B cell (primary cell): Measurements from ENCODE around the gene MAPK8IP2. TPM values are rescaled to one million over a fixed set of nuclear protein-coding genes. Genes with fewer than 3 reads are reported as not detected.
A peak's percentile ranks its signal among the peaks of the same experiment; 100 is the strongest.

Experiments used
- ATAC-seq: fragments of 200-7000 bp; cut with Tn5 transposase; one replicate; pipeline ENCODE4 v1.10.0; 2021; ENCODE audit warnings: low read depth, mild to moderate bottlenecking, moderate number of reproducible peaks, moderate library complexity
- CTCF ChIA-PET: fragments of 350-600 bp; sonication (Branson Sonifier 250); formaldehyde crosslinking; loops from one replicate; lab custom pipeline; 2021; ENCODE audit warnings: antibody characterized with exemption, inconsistent platforms; lab: Charles Lee
- POLR2A ChIA-PET: fragments of 350-600 bp; sonication (Branson Sonifier 250); formaldehyde crosslinking; loops from one replicate; lab custom pipeline; 2021; ENCODE audit warnings: antibody characterized with exemption; lab: Charles Lee
- DNase-seq: peaks from one replicate; pipeline ENCODE4 v3.0.0; 2013
- H2AFZ ChIP-seq: 2 replicates; pipeline ENCODE4 v1.6.1; 2012; ENCODE audit warnings: mild to moderate bottlenecking, low read depth, low read length; ENCODE audit not compliant: insufficient read depth, poor library complexity, severe bottlenecking
- H3K27ac ChIP-seq, 2 donors: 1 replicate in 1 of 2; 2 replicates in 1 of 2; pipeline ENCODE4 v1.5.1; 2012 to 2013; ENCODE audit warnings: low read length in 2 of 2, mild to moderate bottlenecking in 2 of 2, moderate library complexity in 1 of 2
- H3K27me3 ChIP-seq, 4 experiments: fragments of 200-600 bp in 1 of 4; sonication (generic) in 1 of 4; replicated peaks in 1 of 4; 1 replicate in 2 of 4; 2 replicates in 2 of 4; pipeline versions ENCODE4 v1.6.1 to v1.7.0; 2013 to 2016; ENCODE audit warnings: low read length in 3 of 4, mild to moderate bottlenecking in 2 of 4, mixed read lengths in 1 of 4, moderate library complexity in 1 of 4; ENCODE audit not compliant: insufficient read depth in 4 of 4, control insufficient read depth in 3 of 4; ENCODE audit errors: control extremely low read depth in 1 of 4
- H3K36me3 ChIP-seq, 2 experiments: replicated peaks in 1 of 2; 1 replicate in 1 of 2; 2 replicates in 1 of 2; pipeline versions ENCODE4 v1.6.1 to v1.7.1; 2013; ENCODE audit warnings: low read length in 1 of 2; ENCODE audit not compliant: insufficient read depth in 2 of 2, control insufficient read depth in 1 of 2; ENCODE audit errors: control extremely low read depth in 1 of 2, extremely low read depth in 1 of 2
- H3K4me1 ChIP-seq, 2 donors: fragments of 200-600 bp in 1 of 2; sonication (generic) in 1 of 2; 1 replicate in 1 of 2; 2 replicates in 1 of 2; pipeline versions ENCODE4 v1.5.1 to v1.6.1; 2013 to 2017; ENCODE audit warnings: low read length in 2 of 2; ENCODE audit not compliant: control insufficient read depth in 2 of 2, insufficient read depth in 2 of 2
- H3K4me2 ChIP-seq: replicated peaks from 2 replicates; pipeline ENCODE3; 2012; ENCODE audit warnings: mild to moderate bottlenecking, low read depth, low read length; ENCODE audit not compliant: poor library complexity, severe bottlenecking
- H3K4me3 ChIP-seq, 5 experiments: fragments of 200-600 bp in 1 of 5; sonication (generic) in 1 of 5; 1 replicate in 3 of 5; 2 replicates in 2 of 5; pipeline versions ENCODE4 v1.5.1 to v1.7.0; 2011 to 2016; ENCODE audit warnings: low read length in 4 of 5, mild to moderate bottlenecking in 4 of 5, low read depth in 2 of 5, control low read depth in 1 of 5, moderate library complexity in 1 of 5; ENCODE audit not compliant: insufficient read depth in 1 of 5; ENCODE audit errors: control extremely low read depth in 1 of 5, extremely low read depth in 1 of 5
- H3K79me2 ChIP-seq: fragments of 200-600 bp; sonication (generic); one replicate; pipeline ENCODE4 v1.6.0; 2016; ENCODE audit warnings: low read length; ENCODE audit not compliant: control insufficient read depth, insufficient read depth
- H3K9ac ChIP-seq: fragments of 200-600 bp; sonication (generic); 2 replicates; pipeline ENCODE4 v1.6.1; 2017; ENCODE audit warnings: mild to moderate bottlenecking, low read length, moderate library complexity
- H3K9me3 ChIP-seq, 3 donors: one replicate each; pipeline versions ENCODE4 v1.6.1 to v1.7.1; 2013; ENCODE audit warnings: low read length in 2 of 3; ENCODE audit not compliant: control insufficient read depth in 2 of 3, insufficient read depth in 1 of 3; ENCODE audit errors: control extremely low read depth in 1 of 3
- H4K20me1 ChIP-seq: 2 replicates; pipeline ENCODE4 v1.6.0; 2012; ENCODE audit warnings: mild to moderate bottlenecking, low read length; ENCODE audit not compliant: insufficient read depth, control insufficient read depth, poor library complexity, severe bottlenecking
- H3K27ac Mint-ChIP-seq: one replicate; pipeline ENCODE4 v1.8.0; 2021; ENCODE audit warnings: mixed read lengths
- H3K27me3 Mint-ChIP-seq: one replicate; pipeline ENCODE4 v1.8.0; 2021; ENCODE audit warnings: mixed read lengths
- H3K4me1 Mint-ChIP-seq: one replicate; pipeline ENCODE4 v1.8.0; 2021; ENCODE audit warnings: mixed read lengths
- H3K4me3 Mint-ChIP-seq: one replicate; pipeline ENCODE4 v1.8.0; 2021; ENCODE audit warnings: mixed read lengths
- H3K9me3 Mint-ChIP-seq: one replicate; pipeline ENCODE4 v1.8.0; 2022; ENCODE audit warnings: mixed read lengths; ENCODE audit not compliant: insufficient read depth
- CTCF ChIP-seq: fragments of 200-600 bp; IDR thresholded peaks from one replicate; pipeline ENCODE4 v1.8.0; 2022; ENCODE audit warnings: antibody characterized with exemption, mild to moderate bottlenecking
- EZH2 ChIP-seq: IDR thresholded peaks from 2 replicates; pipeline ENCODE4 v1.6.1; 2012; ENCODE audit warnings: borderline replicate concordance, low read depth, mild to moderate bottlenecking, moderate library complexity, low read length; ENCODE audit not compliant: insufficient read depth, poor library complexity, severe bottlenecking
- WGBS: methylation state at CpG from one replicate; pipeline ENCODE4 v1.1.5; 2013; ENCODE audit warnings: missing lambda C conversion rate; ENCODE audit not compliant: insufficient coverage; 5-methylcytosine and 5-hydroxymethylcytosine counted together
- intact Hi-C: fragments of 100-400 bp; cut with micrococcal nuclease; formaldehyde crosslinking; loops from one replicate; pipeline ENCODE4 v1.10.0; 2022
- polyA plus RNA-seq: library from polyadenylated mRNA; depleted of rRNA; stranded (reverse); fragments of >200 nt; gene quantifications from 2 replicates; pipeline ENCODE4 v1.2.3, GENCODE V29; 2012
- total RNA-seq, 2 donors: library from RNA; stranded (reverse); fragments of 120-200 nt in 1 of 2; gene quantifications; 1 replicate in 1 of 2; 2 replicates in 1 of 2; pipeline versions ENCODE4 v1.2.3 to v1.2.4, GENCODE V29; 2013 to 2022

MAPK8IP2 gene
- total and polyA plus RNA-seq, 2 donors (not counting 1 experiment from before 2014, with no cell fraction given), result 0.19 to 0.39 TPM

GRCh38 chr22:50625131-50625567, 24.6 kb downstream of the MAPK8IP2 start:
- no peak overlapping the region for H3K4me3 ChIP-seq
- no peaks in the 10 kb centered on the region for H4K20me1 ChIP-seq
- no peak overlapping the region for H3K4me2 ChIP-seq
- H3K27me3 Mint-ChIP-seq, result no peaks in the 10 kb centered on the region
- H3K9me3 ChIP-seq, result no peaks in the 10 kb centered on the region
- DNase-seq (no peak), ATAC-seq (no peak)
- peaks cover 42% of the 10 kb centered on the region for H3K4me1 Mint-ChIP-seq
- TF ChIP-seq CTCF (no peak), EZH2 (no peak)
- POLR2A ChIA-PET, result no interaction called here
- peaks cover 7% of the 10 kb centered on the region for H3K79me2 ChIP-seq
- H3K36me3 ChIP-seq, result no peaks in the 10 kb centered on the region
- H3K4me1 ChIP-seq, result peaks cover 32 to 51% of the 10 kb centered on the region in 2 donors
- 97% methylated on average over 14 of the region's 14 CpGs for WGBS
- peak overlapping the region; percentile 67 for H3K27ac Mint-ChIP-seq
- H3K27me3 ChIP-seq, result no peaks in the 10 kb centered on the region
- H3K9me3 Mint-ChIP-seq, result no peaks in the 10 kb centered on the region
- no peak overlapping the region for H2AFZ ChIP-seq
- H3K9ac ChIP-seq, result no peak overlapping the region
- no peak overlapping the region for H3K27ac ChIP-seq
- CTCF ChIA-PET, result no interaction called here
- H3K4me3 Mint-ChIP-seq, result no peak overlapping the region
- intact Hi-C loops, result no loop called here

GRCh38 chr22:50625568-50626313, 25.1 kb downstream of the MAPK8IP2 start:
- H3K4me1 Mint-ChIP-seq, result peaks cover 37% of the 10 kb centered on the region
- no peak overlapping the region for H3K27ac Mint-ChIP-seq
- H2AFZ ChIP-seq, result no peak overlapping the region

More at GRCh38 chr22:50625568-50626313, 25.1 kb downstream of the MAPK8IP2 start:
- 94% methylated on average over 27 of the region's 27 CpGs for WGBS
- Histone ChIP-seq H3K4me3 (no peak overlapping the region), H3K4me2 (no peak overlapping the region), H3K27me3 (no peaks in the 10 kb centered on the region), H3K4me1 (peaks cover 30 to 47% of the 10 kb centered on the region in 2 donors), H3K79me2 (peaks cover 7% of the 10 kb centered on the region), H3K36me3 (no peaks in the 10 kb centered on the region), H3K9me3 (no peaks in the 10 kb centered on the region), H3K9ac (no peak overlapping the region), H4K20me1 (no peaks in the 10 kb centered on the region), H3K27ac (no peak overlapping the region)
- no peak for DNase-seq
- no peak for ATAC-seq
- Mint-ChIP-seq H3K27me3 (no peaks in the 10 kb centered on the region), H3K9me3 (no peaks in the 10 kb centered on the region), H3K4me3 (no peak overlapping the region)
- intact Hi-C loops, result no loop called here
- CTCF ChIA-PET, result no interaction called here
- TF ChIP-seq EZH2, result no peak
- TF ChIP-seq CTCF, result no peak
- POLR2A ChIA-PET, result no interaction called here
